ENCODE data around the gene DCHS2.

- TF ChIP-seq POLR2AphosphoS5 (IDR thresholded peaks at IDR 0.05) (no peak), CTCF (IDR thresholded peaks at IDR 0.05) (no peak), POLR2A (IDR thresholded peaks at IDR 0.05) (no peak)
Observed at GRCh38 chr4:154421618-154422017, 70.0 kb downstream of the DCHS2 start.
